GM23338 (cell line): Measurements from ENCODE around the gene AFAP1L2. TPM values are rescaled to one million over a fixed set of nuclear protein-coding genes. Genes with fewer than 3 reads are reported as not detected.

Experiments used
- ATAC-seq: fragments of 200-7000 bp; cut with Tn5 transposase; 3 replicates; pipeline ENCODE4 v1.9.1; 2020
- DNase-seq: peaks from one replicate; pipeline ENCODE4 v3.0.0-alpha.2; 2015; ENCODE audit warnings: low spot score
- H2AFZ ChIP-seq: fragments of 200-600 bp; sonication (generic); 2 replicates; pipeline ENCODE4 v1.8.0; 2016; ENCODE audit warnings: antibody characterized with exemption, mild to moderate bottlenecking, moderate library complexity
- H3F3A ChIP-seq: fragments of 200-600 bp; sonication (generic); replicated peaks from 2 replicates; pipeline ENCODE4 v1.8.0; 2017; ENCODE audit warnings: antibody characterized with exemption, mixed run types, low read depth
- H3K27ac ChIP-seq: fragments of 200-600 bp; sonication (generic); 2 replicates; pipeline ENCODE4 v1.6.1; 2016; ENCODE audit warnings: low read depth
- H3K27me3 ChIP-seq: fragments of 200-600 bp; sonication (generic); 2 replicates; pipeline ENCODE4 v1.8.0; 2016; ENCODE audit warnings: mild to moderate bottlenecking, mixed run types, moderate library complexity; ENCODE audit not compliant: insufficient read depth
- H3K36me3 ChIP-seq: fragments of 200-600 bp; sonication (generic); 2 replicates; pipeline ENCODE4 v1.8.0; 2016; ENCODE audit warnings: mild to moderate bottlenecking; ENCODE audit not compliant: insufficient read depth
- H3K4me1 ChIP-seq: fragments of 200-600 bp; sonication (generic); 2 replicates; pipeline ENCODE4 v1.8.0; 2016; ENCODE audit warnings: mild to moderate bottlenecking, moderate library complexity; ENCODE audit not compliant: insufficient read depth
- H3K4me2 ChIP-seq: fragments of 200-600 bp; sonication (generic); 2 replicates; pipeline ENCODE4 v1.7.1; 2017; ENCODE audit warnings: mixed run types
- H3K4me3 ChIP-seq: fragments of 200-600 bp; sonication (generic); 2 replicates; pipeline ENCODE4 v1.6.1; 2016; ENCODE audit warnings: mixed run types
- H3K79me2 ChIP-seq: fragments of 200-600 bp; sonication (generic); replicated peaks from 2 replicates; pipeline ENCODE4 v1.8.0; 2017; ENCODE audit warnings: mild to moderate bottlenecking; ENCODE audit not compliant: insufficient read depth
- H3K9me2 ChIP-seq: fragments of 200-600 bp; sonication (generic); 2 replicates; pipeline ENCODE4 v1.8.0; 2017; ENCODE audit not compliant: insufficient read depth
- H4K20me1 ChIP-seq: fragments of 200-600 bp; sonication (generic); replicated peaks from 2 replicates; pipeline ENCODE4 v1.8.0; 2017; ENCODE audit warnings: mild to moderate bottlenecking; ENCODE audit not compliant: insufficient read depth
- H3K27ac Mint-ChIP-seq: 2 replicates; pipeline ENCODE4 v1.8.0; 2020; ENCODE audit warnings: inconsistent platforms, mild to moderate bottlenecking, moderate library complexity, mixed read lengths
- H3K27me3 Mint-ChIP-seq: 3 replicates; pipeline ENCODE4 v1.8.0; 2022; ENCODE audit warnings: low read depth, mild to moderate bottlenecking, moderate library complexity, mixed read lengths, inconsistent platforms; ENCODE audit not compliant: insufficient read depth, poor library complexity
- H3K36me3 Mint-ChIP-seq: 3 replicates; pipeline ENCODE4 v1.8.0; 2021; ENCODE audit warnings: low read depth, mild to moderate bottlenecking, inconsistent platforms, moderate library complexity, mixed read lengths
- H3K4me1 Mint-ChIP-seq: 3 replicates; pipeline ENCODE4 v1.8.0; 2020; ENCODE audit warnings: mild to moderate bottlenecking, inconsistent platforms, mixed read lengths
- H3K4me3 Mint-ChIP-seq: 3 replicates; pipeline ENCODE4 v1.8.0; 2021; ENCODE audit warnings: moderate library complexity, mild to moderate bottlenecking, inconsistent platforms, mixed read lengths
- H3K9me3 Mint-ChIP-seq: 3 replicates; pipeline ENCODE4 v1.8.0; 2020; ENCODE audit warnings: moderate library complexity, mild to moderate bottlenecking, inconsistent platforms, mixed read lengths
- EZH2 ChIP-seq: fragments of 200-600 bp; sonication (generic); IDR thresholded peaks from one replicate; pipeline ENCODE4 v1.8.0; 2017; ENCODE audit warnings: antibody characterized with exemption, mild to moderate bottlenecking, low read depth; ENCODE audit not compliant: unreplicated experiment
- ZNF331 ChIP-seq: fragments of 250-450 bp; sonication (Bioruptor Pico); IDR thresholded peaks from 2 replicates; pipeline ENCODE4 v1.5.0; 2020; ENCODE audit warnings: low read depth, mild to moderate bottlenecking, moderate library complexity
- polyA plus RNA-seq: library from polyadenylated mRNA; unstranded; fragments of >200 nt; fragmentation: Nextera tagmentation; extraction: Ambion mirVana; gene quantifications from 2 replicates; pipeline ENCODE4 v1.2.1, GENCODE V29; 2016
- total RNA-seq: library from RNA; depleted of rRNA; stranded (reverse); fragments of >200 nt; shearing (Covaris generic); gene quantifications from 2 replicates; pipeline ENCODE4 v1.2.3, GENCODE V29; 2014
- TF ChIP-seq, protein P1 (sequence below): fragments of 250-450 bp; sonication (Bioruptor Pico); IDR thresholded peaks from 2 replicates; pipeline ENCODE4 v1.5.0; 2020; ENCODE audit warnings: mild to moderate bottlenecking, moderate library complexity
- TF ChIP-seq, protein P2 (sequence below), 2 experiments: fragments of 200-600 bp in 1 of 2; sonication (generic) in 1 of 2; conservative IDR thresholded peaks; 2 replicates each; pipeline versions ENCODE4 v1.5.1 to v1.6.1; 2016 to 2017; ENCODE audit warnings: antibody characterized with exemption in 2 of 2, low read depth in 2 of 2, mild to moderate bottlenecking in 2 of 2, moderate library complexity in 1 of 2

The AFAP1L2 gene
- total and polyA plus RNA-seq, 2 experiments from 2014 or later = 2.3 to 6.5 TPM

- H3K79me2 ChIP-seq = no peaks in the 10 kb centered on the region
- H3K27me3 ChIP-seq = peaks cover 52% of the 10 kb centered on the region
- no peaks in the 10 kb centered on the region for H4K20me1 ChIP-seq
- no peak for DNase-seq
- no peaks in the 10 kb centered on the region; the same call in 2 of the 3 replicates for H3K36me3 Mint-ChIP-seq
- peaks cover 46% of the 10 kb centered on the region for H3K27me3 Mint-ChIP-seq
- TF ChIP-seq ZNF331 (no peak), EZH2 (peak; percentile 18)
- no peaks in the 10 kb centered on the region; the same call in 2 of the 3 replicates for H3K9me3 Mint-ChIP-seq
- H3K27ac ChIP-seq = no peak overlapping the region
- no peaks in the 10 kb centered on the region for H3F3A ChIP-seq
- H2AFZ ChIP-seq = peak overlapping the region; percentile 99
- H3K27ac Mint-ChIP-seq = no peak overlapping the region
- no peaks in the 10 kb centered on the region for H3K36me3 ChIP-seq
- ATAC-seq = peak; percentile 20
- no peaks in the 10 kb centered on the region for H3K9me2 ChIP-seq
- H3K4me3 Mint-ChIP-seq = peak overlapping the region; percentile 82
- H3K4me3 ChIP-seq = peak overlapping the region; percentile 90
- peaks cover 33% of the 10 kb centered on the region for H3K4me1 ChIP-seq
- H3K4me2 ChIP-seq = peak overlapping the region; percentile 91
- H3K4me1 Mint-ChIP-seq = peaks cover 50% of the 10 kb centered on the region
These were observed 679 bp upstream of the AFAP1L2 start for GRCh38 chr10:114405011-114405350.

- peak overlapping the region; percentile 84 for H3K4me3 Mint-ChIP-seq
- Histone ChIP-seq H3K79me2 (no peaks in the 10 kb centered on the region), H3K4me2 (peak overlapping the region; percentile 91), H3K9me2 (no peaks in the 10 kb centered on the region), H3K27me3 (peaks cover 52% of the 10 kb centered on the region), H3K4me1 (peaks cover 22% of the 10 kb centered on the region), H3K27ac (no peak overlapping the region), H3F3A (no peaks in the 10 kb centered on the region), H3K36me3 (no peaks in the 10 kb centered on the region), H3K4me3 (peak overlapping the region; percentile 90), H2AFZ (peak overlapping the region; percentile 99), H4K20me1 (no peaks in the 10 kb centered on the region)
- ATAC-seq (peak; percentile 75), DNase-seq (peak; percentile 78)
- H3K4me1 Mint-ChIP-seq = peaks cover 41% of the 10 kb centered on the region
- H3K36me3 Mint-ChIP-seq = no peaks in the 10 kb centered on the region; the same call in 2 of the 3 replicates
- H3K27ac Mint-ChIP-seq = no peak overlapping the region
- H3K9me3 Mint-ChIP-seq = no peaks in the 10 kb centered on the region; the same call in 2 of the 3 replicates
- H3K27me3 Mint-ChIP-seq = peaks cover 43% of the 10 kb centered on the region
- TF ChIP-seq EZH2 = peak; percentile 49
- TF ChIP-seq, protein P1, sequence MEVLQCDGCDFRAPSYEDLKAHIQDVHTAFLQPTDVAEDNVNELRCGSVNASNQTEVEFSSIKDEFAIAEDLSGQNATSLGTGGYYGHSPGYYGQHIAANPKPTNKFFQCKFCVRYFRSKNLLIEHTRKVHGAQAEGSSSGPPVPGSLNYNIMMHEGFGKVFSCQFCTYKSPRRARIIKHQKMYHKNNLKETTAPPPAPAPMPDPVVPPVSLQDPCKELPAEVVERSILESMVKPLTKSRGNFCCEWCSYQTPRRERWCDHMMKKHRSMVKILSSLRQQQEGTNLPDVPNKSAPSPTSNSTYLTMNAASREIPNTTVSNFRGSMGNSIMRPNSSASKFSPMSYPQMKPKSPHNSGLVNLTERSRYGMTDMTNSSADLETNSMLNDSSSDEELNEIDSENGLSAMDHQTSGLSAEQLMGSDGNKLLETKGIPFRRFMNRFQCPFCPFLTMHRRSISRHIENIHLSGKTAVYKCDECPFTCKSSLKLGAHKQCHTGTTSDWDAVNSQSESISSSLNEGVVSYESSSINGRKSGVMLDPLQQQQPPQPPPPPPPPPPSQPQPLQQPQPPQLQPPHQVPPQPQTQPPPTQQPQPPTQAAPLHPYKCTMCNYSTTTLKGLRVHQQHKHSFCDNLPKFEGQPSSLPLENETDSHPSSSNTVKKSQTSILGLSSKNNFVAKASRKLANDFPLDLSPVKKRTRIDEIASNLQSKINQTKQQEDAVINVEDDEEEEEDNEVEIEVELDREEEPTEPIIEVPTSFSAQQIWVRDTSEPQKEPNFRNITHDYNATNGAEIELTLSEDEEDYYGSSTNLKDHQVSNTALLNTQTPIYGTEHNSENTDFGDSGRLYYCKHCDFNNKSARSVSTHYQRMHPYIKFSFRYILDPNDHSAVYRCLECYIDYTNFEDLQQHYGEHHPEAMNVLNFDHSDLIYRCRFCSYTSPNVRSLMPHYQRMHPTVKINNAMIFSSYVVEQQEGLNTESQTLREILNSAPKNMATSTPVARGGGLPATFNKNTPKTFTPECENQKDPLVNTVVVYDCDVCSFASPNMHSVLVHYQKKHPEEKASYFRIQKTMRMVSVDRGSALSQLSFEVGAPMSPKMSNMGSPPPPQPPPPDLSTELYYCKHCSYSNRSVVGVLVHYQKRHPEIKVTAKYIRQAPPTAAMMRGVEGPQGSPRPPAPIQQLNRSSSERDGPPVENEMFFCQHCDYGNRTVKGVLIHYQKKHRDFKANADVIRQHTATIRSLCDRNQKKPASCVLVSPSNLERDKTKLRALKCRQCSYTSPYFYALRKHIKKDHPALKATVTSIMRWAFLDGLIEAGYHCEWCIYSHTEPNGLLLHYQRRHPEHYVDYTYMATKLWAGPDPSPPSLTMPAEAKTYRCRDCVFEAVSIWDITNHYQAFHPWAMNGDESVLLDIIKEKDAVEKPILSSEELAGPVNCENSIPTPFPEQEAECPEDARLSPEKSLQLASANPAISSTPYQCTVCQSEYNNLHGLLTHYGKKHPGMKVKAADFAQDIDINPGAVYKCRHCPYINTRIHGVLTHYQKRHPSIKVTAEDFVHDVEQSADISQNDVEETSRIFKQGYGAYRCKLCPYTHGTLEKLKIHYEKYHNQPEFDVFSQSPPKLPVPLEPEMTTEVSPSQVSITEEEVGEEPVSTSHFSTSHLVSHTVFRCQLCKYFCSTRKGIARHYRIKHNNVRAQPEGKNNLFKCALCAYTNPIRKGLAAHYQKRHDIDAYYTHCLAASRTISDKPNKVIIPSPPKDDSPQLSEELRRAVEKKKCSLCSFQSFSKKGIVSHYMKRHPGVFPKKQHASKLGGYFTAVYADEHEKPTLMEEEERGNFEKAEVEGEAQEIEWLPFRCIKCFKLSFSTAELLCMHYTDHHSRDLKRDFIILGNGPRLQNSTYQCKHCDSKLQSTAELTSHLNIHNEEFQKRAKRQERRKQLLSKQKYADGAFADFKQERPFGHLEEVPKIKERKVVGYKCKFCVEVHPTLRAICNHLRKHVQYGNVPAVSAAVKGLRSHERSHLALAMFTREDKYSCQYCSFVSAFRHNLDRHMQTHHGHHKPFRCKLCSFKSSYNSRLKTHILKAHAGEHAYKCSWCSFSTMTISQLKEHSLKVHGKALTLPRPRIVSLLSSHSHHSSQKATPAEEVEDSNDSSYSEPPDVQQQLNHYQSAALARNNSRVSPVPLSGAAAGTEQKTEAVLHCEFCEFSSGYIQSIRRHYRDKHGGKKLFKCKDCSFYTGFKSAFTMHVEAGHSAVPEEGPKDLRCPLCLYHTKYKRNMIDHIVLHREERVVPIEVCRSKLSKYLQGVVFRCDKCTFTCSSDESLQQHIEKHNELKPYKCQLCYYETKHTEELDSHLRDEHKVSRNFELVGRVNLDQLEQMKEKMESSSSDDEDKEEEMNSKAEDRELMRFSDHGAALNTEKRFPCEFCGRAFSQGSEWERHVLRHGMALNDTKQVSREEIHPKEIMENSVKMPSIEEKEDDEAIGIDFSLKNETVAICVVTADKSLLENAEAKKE (CRISPR knock-in tag) = no peak
- TF ChIP-seq, protein P2, sequence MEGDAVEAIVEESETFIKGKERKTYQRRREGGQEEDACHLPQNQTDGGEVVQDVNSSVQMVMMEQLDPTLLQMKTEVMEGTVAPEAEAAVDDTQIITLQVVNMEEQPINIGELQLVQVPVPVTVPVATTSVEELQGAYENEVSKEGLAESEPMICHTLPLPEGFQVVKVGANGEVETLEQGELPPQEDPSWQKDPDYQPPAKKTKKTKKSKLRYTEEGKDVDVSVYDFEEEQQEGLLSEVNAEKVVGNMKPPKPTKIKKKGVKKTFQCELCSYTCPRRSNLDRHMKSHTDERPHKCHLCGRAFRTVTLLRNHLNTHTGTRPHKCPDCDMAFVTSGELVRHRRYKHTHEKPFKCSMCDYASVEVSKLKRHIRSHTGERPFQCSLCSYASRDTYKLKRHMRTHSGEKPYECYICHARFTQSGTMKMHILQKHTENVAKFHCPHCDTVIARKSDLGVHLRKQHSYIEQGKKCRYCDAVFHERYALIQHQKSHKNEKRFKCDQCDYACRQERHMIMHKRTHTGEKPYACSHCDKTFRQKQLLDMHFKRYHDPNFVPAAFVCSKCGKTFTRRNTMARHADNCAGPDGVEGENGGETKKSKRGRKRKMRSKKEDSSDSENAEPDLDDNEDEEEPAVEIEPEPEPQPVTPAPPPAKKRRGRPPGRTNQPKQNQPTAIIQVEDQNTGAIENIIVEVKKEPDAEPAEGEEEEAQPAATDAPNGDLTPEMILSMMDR (conservative IDR thresholded peaks at IDR 0.05; ENCODE audit: low read depth in 2 of 2) = peak; percentile 48 to 56; a peak in 3 of 4 replicates
These were observed 651 bp downstream of the AFAP1L2 start for GRCh38 chr10:114403541-114404161.
